GM19023 (cell line): Measurements from ENCODE around the gene PHKG2.

Experiments used
- ATAC-seq: cut with Tn5 transposase; IDR thresholded peaks from one replicate; pipeline ENCODE4 v1.9.1; 2021; ENCODE audit warnings: mild to moderate bottlenecking, moderate library complexity; ENCODE audit not compliant: unreplicated experiment

Gene PHKG2

DNA sequence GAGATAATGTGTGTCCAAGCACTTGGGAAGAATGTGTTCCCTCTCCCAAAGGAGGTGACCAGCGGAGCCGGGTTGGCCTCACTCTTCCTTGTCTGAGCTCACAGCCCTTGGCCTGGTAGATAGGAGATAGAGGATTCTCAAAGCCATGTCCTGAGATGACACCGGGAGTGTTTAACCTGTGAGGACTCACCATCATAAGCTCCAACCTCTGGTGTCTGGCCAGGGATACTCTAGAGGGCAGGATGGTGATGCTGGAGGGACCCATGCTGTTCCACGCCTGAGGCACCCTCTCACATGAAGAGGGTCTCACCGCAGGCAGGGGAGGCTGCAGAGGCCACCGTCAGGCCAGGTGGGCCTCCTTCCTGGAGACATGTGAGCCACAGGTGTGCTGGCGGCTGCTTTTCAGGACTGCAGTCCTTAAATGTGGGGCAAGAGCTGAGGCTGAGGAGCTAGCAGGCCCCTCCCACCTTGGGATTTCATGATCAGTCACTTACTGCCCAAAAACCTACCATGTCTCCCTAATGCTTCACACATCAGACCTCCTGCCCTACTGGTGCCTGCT, 45.4 kb downstream of the PHKG2 start:
- ATAC-seq: no peak

DNA sequence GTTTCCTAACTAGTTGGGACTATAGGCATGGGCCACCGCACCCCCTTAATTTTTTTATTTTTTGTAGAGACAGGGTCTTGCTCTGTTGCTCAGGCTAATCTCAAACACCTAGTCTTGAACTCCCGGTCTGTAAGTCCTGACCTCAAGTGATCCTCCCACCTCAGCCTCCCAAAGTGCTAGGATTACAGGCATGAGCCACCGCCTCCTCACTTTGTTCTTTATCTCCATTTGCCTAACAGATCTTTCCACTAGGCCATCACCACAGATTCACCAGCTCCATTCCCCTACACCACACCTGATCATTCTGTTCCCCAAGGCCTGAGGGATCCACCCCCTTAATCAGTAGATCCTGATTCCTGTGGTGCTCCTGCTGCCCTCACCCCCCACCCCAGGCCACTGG, 46.4 kb downstream of the PHKG2 start:
- no peak for ATAC-seq

DNA sequence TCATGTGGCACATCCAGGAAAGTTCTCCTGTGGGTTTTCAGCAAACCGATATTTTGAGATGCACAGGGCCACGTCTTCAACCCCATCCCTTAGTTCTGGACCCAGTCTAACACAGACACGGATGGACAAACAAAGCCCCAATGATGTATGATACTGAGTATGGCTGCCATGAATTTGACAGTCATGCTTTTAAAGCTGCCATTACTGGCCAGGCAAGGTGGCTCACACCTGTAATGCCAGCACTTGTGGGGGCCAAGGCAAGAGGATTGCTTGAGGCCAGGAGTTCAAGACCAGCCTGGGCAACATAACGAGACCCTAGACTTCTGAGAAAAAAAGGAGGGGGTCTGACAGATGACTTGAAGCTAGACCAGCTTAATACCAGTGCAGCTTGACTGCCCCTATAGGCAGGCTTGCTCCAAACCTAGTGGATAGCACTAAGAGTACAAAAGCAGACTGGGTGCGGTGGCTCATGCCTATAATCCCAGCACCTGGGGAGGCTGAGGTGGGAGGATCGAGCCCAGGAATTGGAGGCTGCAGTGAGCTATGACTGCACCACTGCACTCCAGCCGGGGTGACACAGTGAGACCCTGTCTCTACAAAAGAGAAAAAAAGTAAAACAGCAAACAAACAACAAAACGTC, 49.6 kb downstream of the PHKG2 start:
- no peak for ATAC-seq
